ENCODE data around the gene CACNA1C. TPM values are rescaled to one million over a fixed set of nuclear protein-coding genes. Genes with fewer than 3 reads are reported as not detected.

The CACNA1C gene
- total RNA-seq, 8 experiments from 2014 or later, result 0.97 to 36.4 (median 5.1) TPM

GRCh38 chr12:2334271-2334670 lies 281.5 kb downstream of the CACNA1C start:
- Histone ChIP-seq H3K4me1 (replicated peaks in 1 of 2) (peaks cover 0 to 3% of the 10 kb centered on the region in 2 donors), H3K27ac (no peak overlapping the region), H3K4me3 (no peak overlapping the region)
- 67 to 100% (median 92%) methylated on average over 1 to 6 of the region's 6 CpGs; no CpG with 5 or more reads in 1 of the 10 experiments for WGBS, 10 experiments
- no peak for ATAC-seq (replicated peaks in 6 of 8)
- in situ Hi-C loops (cut with MboI; ENCODE audit: low pct_unique_long_range_greater_than_20kb in 2 of 9, low sequenced_read_pairs in 9 of 9, unreplicated experiment in 9 of 9), result no loop called here

GRCh38 chr12:2334689-2335088 lies 281.9 kb downstream of the CACNA1C start:
- Histone ChIP-seq H3K27ac (no peak overlapping the region), H3K4me1 (replicated peaks in 1 of 2) (peaks cover 0 to 3% of the 10 kb centered on the region in 2 donors), H3K4me3 (no peak overlapping the region)
- in situ Hi-C loops (cut with MboI; ENCODE audit: low pct_unique_long_range_greater_than_20kb in 2 of 9, low sequenced_read_pairs in 9 of 9, unreplicated experiment in 9 of 9), result no loop called here
- no peak for ATAC-seq (replicated peaks in 6 of 8)
- 78 to 100% (median 93%) methylated on average over 2 to 4 of the region's 4 CpGs; no CpG with 5 or more reads in 2 of the 10 experiments for WGBS, 10 experiments

- no peak overlapping the region for H3K4me3 ChIP-seq
- in situ Hi-C loops (cut with MboI; ENCODE audit: low pct_unique_long_range_greater_than_20kb in 2 of 9, low sequenced_read_pairs in 9 of 9, unreplicated experiment in 9 of 9), result no loop called here
- H3K4me1 ChIP-seq (replicated peaks in 1 of 2), result peaks cover 0 to 3% of the 10 kb centered on the region in 2 donors
- no peak for ATAC-seq (replicated peaks in 6 of 8)
- H3K27ac ChIP-seq, result no peak overlapping the region
- WGBS, 10 experiments, result 74 to 83% (median 79%) methylated on average over 2 to 4 of the region's 5 CpGs; no CpG with 5 or more reads in 5 of the 10 experiments
Measured at GRCh38 chr12:2335109-2335508, 282.3 kb downstream of the CACNA1C start.

- Histone ChIP-seq H3K4me3 (no peak overlapping the region), H3K27ac (no peak overlapping the region), H3K4me1 (replicated peaks in 1 of 2) (peaks cover 0 to 3% of the 10 kb centered on the region in 2 donors)
- WGBS, 10 experiments, result 0 to 100% (median 63%) methylated on average over 1 to 3 of the region's 3 CpGs; no CpG with 5 or more reads in 2 of the 10 experiments
- ATAC-seq (replicated peaks in 6 of 8), result peak in 3 of 8 experiments; percentile 8 to 73 (median 69)
- in situ Hi-C loops (cut with MboI; ENCODE audit: low pct_unique_long_range_greater_than_20kb in 2 of 9, low sequenced_read_pairs in 9 of 9, unreplicated experiment in 9 of 9), result no loop called here
Measured at GRCh38 chr12:2335513-2335912, 282.7 kb downstream of the CACNA1C start.

- ATAC-seq (replicated peaks in 6 of 8), result no peak
- Histone ChIP-seq H3K27ac (no peak overlapping the region), H3K4me3 (no peak overlapping the region), H3K4me1 (replicated peaks in 1 of 2) (peaks cover 0 to 3% of the 10 kb centered on the region in 2 donors)
- WGBS, 10 experiments, result 0 to 100% (median 73%) methylated on average over 1 to 3 of the region's 3 CpGs
- in situ Hi-C loops (cut with MboI; ENCODE audit: low pct_unique_long_range_greater_than_20kb in 2 of 9, low sequenced_read_pairs in 9 of 9, unreplicated experiment in 9 of 9), result no loop called here
Measured at GRCh38 chr12:2335916-2336315, 283.1 kb downstream of the CACNA1C start.

- Histone ChIP-seq H3K4me1 (replicated peaks in 1 of 2) (peaks cover 0 to 3% of the 10 kb centered on the region in 2 donors), H3K27ac (no peak overlapping the region), H3K4me3 (no peak overlapping the region)
- peak; percentile 59 to 96 (median 86) for ATAC-seq (replicated peaks in 6 of 8)
- 0 to 88% (median 73%) methylated on average over 1 to 4 of the region's 5 CpGs; no CpG with 5 or more reads in 6 of the 10 experiments for WGBS, 10 experiments
- in situ Hi-C loops (cut with MboI; ENCODE audit: low pct_unique_long_range_greater_than_20kb in 2 of 9, low sequenced_read_pairs in 9 of 9, unreplicated experiment in 9 of 9), result no loop called here
Measured at GRCh38 chr12:2336409-2336829, 283.6 kb downstream of the CACNA1C start.

- no peak for ATAC-seq (replicated peaks in 6 of 8)
- H3K4me1 ChIP-seq (replicated peaks in 1 of 2), result peaks cover 0 to 3% of the 10 kb centered on the region in 2 donors
- 60 to 100% (median 91%) methylated on average over 2 to 5 of the region's 11 CpGs; no CpG with 5 or more reads in 2 of the 10 experiments for WGBS, 10 experiments
- no peak overlapping the region for H3K4me3 ChIP-seq
- in situ Hi-C loops (cut with MboI; ENCODE audit: low pct_unique_long_range_greater_than_20kb in 2 of 9, low sequenced_read_pairs in 9 of 9, unreplicated experiment in 9 of 9), result no loop called here
- H3K27ac ChIP-seq, result no peak overlapping the region
Measured at GRCh38 chr12:2337031-2338010, 284.5 kb downstream of the CACNA1C start.

GRCh38 chr12:2338381-2338780 lies 285.6 kb downstream of the CACNA1C start:
- WGBS, 10 experiments, result 60 to 100% (median 100%) methylated on average over 1 to 2 of the region's 5 CpGs; no CpG with 5 or more reads in 7 of the 10 experiments
- no peak for ATAC-seq (replicated peaks in 6 of 8)
- H3K27ac ChIP-seq, result no peak overlapping the region
- in situ Hi-C loops (cut with MboI; ENCODE audit: low pct_unique_long_range_greater_than_20kb in 2 of 9, low sequenced_read_pairs in 9 of 9, unreplicated experiment in 9 of 9), result no loop called here
- H3K4me1 ChIP-seq (replicated peaks in 1 of 2), result peaks cover 0 to 6% of the 10 kb centered on the region in 2 donors
- H3K4me3 ChIP-seq, result no peak overlapping the region

- WGBS, 10 experiments, result 46 to 100% (median 82%) methylated on average over 1 to 5 of the region's 5 CpGs; no CpG with 5 or more reads in 1 of the 10 experiments
- no peak overlapping the region for H3K4me3 ChIP-seq
- in situ Hi-C loops (cut with MboI; ENCODE audit: low pct_unique_long_range_greater_than_20kb in 2 of 9, low sequenced_read_pairs in 9 of 9, unreplicated experiment in 9 of 9), result no loop called here
- peaks cover 0 to 8% of the 10 kb centered on the region in 2 donors for H3K4me1 ChIP-seq (replicated peaks in 1 of 2)
- peak in 2 of 8 experiments; percentile 19 to 32 for ATAC-seq (replicated peaks in 6 of 8)
- no peak overlapping the region for H3K27ac ChIP-seq
Measured at GRCh38 chr12:2338991-2339431, 286.2 kb downstream of the CACNA1C start.

GRCh38 chr12:2341051-2341751 lies 288.4 kb downstream of the CACNA1C start:
- ATAC-seq (replicated peaks in 6 of 8), result no peak
- in situ Hi-C loops (cut with MboI; ENCODE audit: low pct_unique_long_range_greater_than_20kb in 2 of 9, low sequenced_read_pairs in 9 of 9, unreplicated experiment in 9 of 9), result no loop called here
- WGBS, 10 experiments, result 62 to 100% (median 88%) methylated on average over 2 to 12 of the region's 15 CpGs; no CpG with 5 or more reads in 2 of the 10 experiments
- Histone ChIP-seq H3K4me1 (replicated peaks in 1 of 2) (peaks cover 0 to 5% of the 10 kb centered on the region in 2 donors), H3K27ac (no peak overlapping the region), H3K4me3 (no peak overlapping the region)

- no peak overlapping the region for H3K27ac ChIP-seq
- peak in 5 of 8 experiments; percentile 32 to 70 (median 47) for ATAC-seq (replicated peaks in 6 of 8)
- in situ Hi-C loops (cut with MboI; ENCODE audit: low pct_unique_long_range_greater_than_20kb in 2 of 9, low sequenced_read_pairs in 9 of 9, unreplicated experiment in 9 of 9), result no loop called here
- 28 to 96% (median 77%) methylated on average over 2 to 7 of the region's 7 CpGs; no CpG with 5 or more reads in 3 of the 10 experiments for WGBS, 10 experiments
- H3K4me1 ChIP-seq (replicated peaks in 1 of 2), result peaks cover 0 to 5% of the 10 kb centered on the region in 2 donors
- no peak overlapping the region for H3K4me3 ChIP-seq
Measured at GRCh38 chr12:2341871-2342270, 289.1 kb downstream of the CACNA1C start.

- H3K4me1 ChIP-seq (replicated peaks in 1 of 2), result peaks cover 0 to 5% of the 10 kb centered on the region in 2 donors
- no peak overlapping the region for H3K4me3 ChIP-seq
- in situ Hi-C loops (cut with MboI; ENCODE audit: low pct_unique_long_range_greater_than_20kb in 2 of 9, low sequenced_read_pairs in 9 of 9, unreplicated experiment in 9 of 9), result no loop called here
- H3K27ac ChIP-seq, result no peak overlapping the region
- ATAC-seq (replicated peaks in 6 of 8), result peak in 5 of 8 experiments; percentile 40 to 87 (median 59)
- WGBS, 10 experiments, result 19 to 100% (median 90%) methylated on average over 1 to 4 of the region's 4 CpGs; no CpG with 5 or more reads in 1 of the 10 experiments
Measured at GRCh38 chr12:2343681-2344080, 290.9 kb downstream of the CACNA1C start.
